NCI-H1436 treated with DMSO at 0.1 percent for 48 hours (cell line): ENCODE results near the gene CENPO.

Source experiments
- DNase-seq: peaks from one replicate; lab custom pipeline; 2025; lab: John Stamatoyannopoulos, UW

CENPO gene

GRCh38 chr2:24863641-24864040, 70.4 kb downstream of the CENPO start:
- DNase-seq, result no peak

DNA sequence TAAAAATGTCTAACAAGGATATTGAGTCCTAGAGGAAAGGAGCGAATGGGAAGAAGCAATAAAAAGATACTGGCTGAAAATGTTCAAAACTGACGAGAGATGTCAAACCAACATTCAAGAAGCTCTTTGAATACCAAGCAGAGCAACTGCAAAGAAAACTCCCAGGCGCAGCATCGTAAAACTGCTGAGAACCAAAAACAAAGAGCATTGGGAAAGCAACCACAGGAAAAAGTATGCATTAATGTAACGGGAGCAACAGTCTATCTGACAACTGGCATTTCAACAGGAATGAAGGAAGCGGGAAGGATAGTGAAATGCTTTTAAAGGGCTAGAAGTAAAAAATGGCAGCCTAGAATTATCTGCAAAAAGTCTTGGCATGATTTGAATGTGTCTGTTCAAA, 73.7 kb downstream of the CENPO start:
- DNase-seq, result no peak

GRCh38 chr2:24870440-24870839, 77.2 kb downstream of the CENPO start:
- no peak for DNase-seq

DNA sequence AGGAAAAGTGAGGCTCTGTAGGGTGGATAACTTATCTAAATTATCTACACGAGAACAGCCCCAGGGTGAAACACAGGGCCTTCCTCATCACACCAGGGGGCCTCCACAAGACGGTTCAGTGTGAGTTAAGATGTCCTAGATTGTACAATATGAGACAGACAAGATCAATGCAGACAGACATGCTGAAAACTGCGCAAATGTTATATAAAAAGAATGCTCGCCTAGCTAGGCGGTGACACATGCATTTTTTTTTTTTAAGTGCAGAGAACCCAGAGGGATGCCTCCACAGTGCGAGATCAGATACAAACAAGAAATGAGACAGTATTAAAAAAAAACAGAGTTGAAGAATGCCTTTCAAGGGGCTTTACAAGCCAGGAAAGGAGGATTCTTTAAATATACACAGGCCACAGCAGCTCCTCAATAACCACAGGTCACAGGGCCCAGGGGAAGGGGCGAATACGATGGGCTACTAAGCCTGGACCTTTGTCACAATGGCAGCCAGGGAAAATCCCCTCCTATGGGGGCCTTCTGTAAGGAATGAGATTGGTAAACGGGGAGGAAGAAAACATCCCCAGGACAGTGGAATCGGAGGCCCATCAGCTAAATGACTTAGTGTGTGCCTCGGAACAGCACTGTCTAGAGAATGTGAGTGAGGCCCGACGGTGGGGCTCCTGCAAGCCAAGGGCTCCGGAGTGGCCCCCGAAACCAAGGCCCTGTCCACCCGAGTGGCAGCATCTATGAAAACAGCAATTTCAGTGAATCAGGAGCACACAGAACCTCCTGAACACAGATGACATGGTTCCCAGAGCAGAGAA, 77.9 kb downstream of the CENPO start:
- DNase-seq, result no peak

DNA sequence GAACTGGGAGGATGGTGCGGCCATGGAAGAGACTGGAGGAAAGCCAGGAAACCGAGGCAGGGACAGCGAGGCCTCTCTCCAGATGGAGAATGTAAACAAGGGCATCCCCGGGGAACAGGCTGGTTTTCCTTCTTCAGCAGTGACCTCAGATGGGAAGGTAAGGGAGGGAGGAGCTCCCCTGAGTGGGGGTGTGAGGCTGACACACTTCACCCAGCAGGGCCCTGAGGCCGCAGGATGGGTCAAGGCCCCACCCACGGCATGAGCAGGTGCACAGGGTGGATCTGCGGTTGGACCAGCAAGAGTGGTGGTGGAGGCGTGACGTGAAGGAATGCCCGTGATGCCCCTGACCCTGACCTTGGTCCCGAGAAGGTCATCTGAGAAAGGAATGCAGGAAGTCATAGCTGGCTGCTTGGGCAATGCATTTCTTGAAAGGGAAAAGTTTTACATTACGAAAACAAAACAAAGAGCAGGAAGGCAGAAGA, 78.7 kb downstream of the CENPO start:
- DNase-seq, result no peak
